ENCODE results near the gene WIPF3.

The WIPF3 gene

GRCh38 chr7:29794959-29795629 lies 11.2 kb upstream of the WIPF3 start:
- Histone ChIP-seq H3K36me3 (ENCODE audit: control insufficient read depth in 2 of 2, insufficient read depth in 2 of 2, low read length in 2 of 2) (no peaks in the 10 kb centered on the region), H3K27me3 (ENCODE audit: control insufficient read depth in 1 of 2, insufficient read depth in 2 of 2, low read length in 2 of 2) (no peaks in the 10 kb centered on the region), H3K27ac (ENCODE audit: low read length) (no peak overlapping the region), H3K4me3 (ENCODE audit: low read length in 2 of 2) (no peak overlapping the region), H3K9ac (ENCODE audit: low read length in 2 of 2) (no peak overlapping the region), H3K4me1 (ENCODE audit: control insufficient read depth, insufficient read depth, low read length) (no peaks in the 10 kb centered on the region), H3K9me3 (ENCODE audit: control insufficient read depth in 2 of 2, low read length in 2 of 2) (no peaks in the 10 kb centered on the region)

DNA sequence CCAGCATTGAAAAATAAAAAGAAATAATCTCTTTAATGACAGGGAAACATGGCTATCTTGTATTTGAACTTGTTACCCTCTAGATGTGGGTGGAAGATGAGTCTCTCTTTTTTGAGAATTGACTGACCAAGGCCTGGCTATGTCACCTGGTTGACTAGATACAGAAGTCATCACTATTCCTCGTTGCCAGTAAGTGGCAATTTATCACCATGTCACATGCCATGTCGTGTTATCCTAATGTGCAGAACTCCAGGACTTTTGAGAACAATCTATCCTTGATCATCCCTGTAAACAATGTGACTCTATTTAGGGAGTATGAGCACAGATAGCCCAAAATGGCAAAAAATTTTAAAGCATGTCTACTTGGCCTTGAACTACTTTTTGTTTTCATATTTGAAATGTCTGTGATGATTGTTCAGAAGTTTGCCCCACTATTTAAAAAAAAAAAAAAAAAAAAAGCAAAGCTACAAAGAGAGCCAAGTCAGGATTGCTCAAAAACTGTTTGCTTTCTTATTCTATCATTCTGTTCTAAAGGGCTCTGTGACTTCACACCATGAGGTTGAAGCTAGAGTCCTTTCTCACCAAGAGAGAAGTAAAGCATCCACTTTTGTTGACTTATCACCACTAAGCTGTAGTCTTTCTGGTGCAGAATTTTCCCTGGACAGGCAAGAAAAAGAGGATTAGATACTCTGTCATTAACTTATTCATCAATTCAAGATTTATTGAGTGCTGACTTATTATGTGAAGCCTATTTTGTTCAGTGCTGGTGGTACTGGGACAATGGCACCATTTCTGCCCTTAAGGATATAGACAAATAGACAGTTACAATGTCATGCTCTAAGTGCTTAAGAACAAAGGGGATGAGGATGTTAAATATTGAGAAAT lies 10.4 kb upstream of the WIPF3 start:
- H3K4me3 ChIP-seq (ENCODE audit: low read length in 2 of 2), result no peak overlapping the region
- H3K36me3 ChIP-seq (ENCODE audit: control insufficient read depth in 2 of 2, insufficient read depth in 2 of 2, low read length in 2 of 2), result no peaks in the 10 kb centered on the region
- H3K27me3 ChIP-seq (ENCODE audit: control insufficient read depth in 1 of 2, insufficient read depth in 2 of 2, low read length in 2 of 2), result no peaks in the 10 kb centered on the region
- H3K4me1 ChIP-seq (ENCODE audit: control insufficient read depth, insufficient read depth, low read length), result no peaks in the 10 kb centered on the region
- no peak overlapping the region for H3K27ac ChIP-seq (ENCODE audit: low read length)
- H3K9me3 ChIP-seq (ENCODE audit: control insufficient read depth in 2 of 2, low read length in 2 of 2), result no peaks in the 10 kb centered on the region
- no peak overlapping the region for H3K9ac ChIP-seq (ENCODE audit: low read length in 2 of 2)

GRCh38 chr7:29797112-29797944 lies 9.0 kb upstream of the WIPF3 start:
- H3K36me3 ChIP-seq (ENCODE audit: control insufficient read depth in 2 of 2, insufficient read depth in 2 of 2, low read length in 2 of 2), result no peaks in the 10 kb centered on the region
- H3K4me1 ChIP-seq (ENCODE audit: control insufficient read depth, insufficient read depth, low read length), result no peaks in the 10 kb centered on the region

DNA sequence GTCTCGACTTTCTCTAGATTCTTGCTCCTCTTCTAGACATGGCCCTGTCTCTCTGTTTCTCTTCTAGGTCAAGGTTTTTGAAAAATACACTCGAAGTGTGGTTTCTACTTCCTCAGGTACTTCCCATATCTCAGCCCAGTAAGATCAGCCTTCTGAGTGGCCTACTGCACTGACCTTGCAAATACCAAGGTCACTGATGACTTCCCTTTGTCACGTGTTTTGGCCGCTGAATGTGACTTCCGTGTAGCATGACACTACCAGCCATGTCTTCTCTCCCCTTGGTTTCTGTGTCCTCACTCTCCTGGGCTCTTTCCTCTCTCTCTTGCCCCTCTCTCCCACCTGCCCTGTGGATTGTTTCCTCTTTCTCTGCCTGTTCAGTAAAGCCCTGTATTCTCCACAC lies 7.9 kb upstream of the WIPF3 start:
- no peak overlapping the region for H3K9ac ChIP-seq (ENCODE audit: low read length in 2 of 2)
- H3K27me3 ChIP-seq (ENCODE audit: control insufficient read depth in 1 of 2, insufficient read depth in 2 of 2, low read length in 2 of 2), result peaks cover 0 to under 1% of the 10 kb centered on the region in 2 donors
- H3K27ac ChIP-seq (ENCODE audit: low read length), result no peak overlapping the region
- H3K9me3 ChIP-seq (ENCODE audit: control insufficient read depth in 2 of 2, low read length in 2 of 2), result no peaks in the 10 kb centered on the region
- no peaks in the 10 kb centered on the region for H3K4me1 ChIP-seq (ENCODE audit: control insufficient read depth, insufficient read depth, low read length)
- no peak overlapping the region for H3K4me3 ChIP-seq (ENCODE audit: low read length in 2 of 2)
- no peaks in the 10 kb centered on the region for H3K36me3 ChIP-seq (ENCODE audit: control insufficient read depth in 2 of 2, insufficient read depth in 2 of 2, low read length in 2 of 2)

More at GRCh38 chr7:29797112-29797944, 9.0 kb upstream of the WIPF3 start:
- Histone ChIP-seq H3K9me3 (ENCODE audit: control insufficient read depth in 2 of 2, low read length in 2 of 2) (no peaks in the 10 kb centered on the region), H3K27me3 (ENCODE audit: control insufficient read depth in 1 of 2, insufficient read depth in 2 of 2, low read length in 2 of 2) (no peaks in the 10 kb centered on the region), H3K27ac (ENCODE audit: low read length) (no peak overlapping the region), H3K9ac (ENCODE audit: low read length in 2 of 2) (no peak overlapping the region), H3K4me3 (ENCODE audit: low read length in 2 of 2) (no peak overlapping the region)

DNA sequence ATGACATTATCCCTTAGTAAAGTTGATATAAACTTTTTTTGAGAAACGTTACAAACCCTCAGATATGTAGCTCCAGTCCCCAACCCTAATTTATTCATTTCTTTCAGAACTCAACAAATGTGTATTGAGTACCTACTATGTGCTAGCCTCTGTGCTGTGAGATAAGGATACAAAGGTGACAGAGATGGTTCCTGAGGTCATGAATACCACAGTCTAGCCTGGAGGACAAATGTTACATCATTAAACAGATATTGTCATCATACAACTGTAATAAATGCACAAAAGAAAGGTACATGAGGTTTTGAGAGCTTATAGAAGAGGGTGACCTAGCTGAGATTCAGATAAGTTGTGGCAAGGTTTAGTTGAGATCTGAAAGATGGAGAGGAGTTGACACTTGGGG lies 4.4 kb upstream of the WIPF3 start:
- H3K27me3 ChIP-seq (ENCODE audit: control insufficient read depth in 1 of 2, insufficient read depth in 2 of 2, low read length in 2 of 2), result peaks cover 3 to 11% of the 10 kb centered on the region in 2 donors
- H3K9me3 ChIP-seq (ENCODE audit: control insufficient read depth in 2 of 2, low read length in 2 of 2), result no peaks in the 10 kb centered on the region

DNA sequence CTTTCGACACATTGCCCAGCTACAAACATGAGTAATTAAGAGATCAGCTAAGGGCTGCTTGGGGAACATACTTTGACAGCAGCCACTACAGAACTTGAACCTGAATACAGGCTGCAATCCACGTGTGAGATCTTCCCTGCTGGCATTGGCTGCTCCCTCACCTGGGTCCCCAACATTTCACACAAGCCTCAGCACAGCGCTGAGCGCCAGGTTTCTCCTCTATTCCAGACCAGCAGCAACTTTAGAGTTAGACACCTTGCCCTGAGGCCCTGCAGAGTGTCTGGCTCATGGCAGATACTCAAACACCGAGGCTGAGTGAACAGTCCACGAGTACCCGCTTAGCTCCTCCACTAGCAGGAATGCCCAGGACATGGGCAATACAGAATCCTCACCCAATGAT lies 1.3 kb upstream of the WIPF3 start:
- Histone ChIP-seq H3K27me3 (ENCODE audit: control insufficient read depth in 1 of 2, insufficient read depth in 2 of 2, low read length in 2 of 2) (peaks cover 11 to 25% of the 10 kb centered on the region in 2 donors), H3K27ac (ENCODE audit: low read length) (no peak overlapping the region), H3K4me1 (ENCODE audit: control insufficient read depth, insufficient read depth, low read length) (peaks cover 24% of the 10 kb centered on the region), H3K36me3 (ENCODE audit: control insufficient read depth in 2 of 2, insufficient read depth in 2 of 2, low read length in 2 of 2) (no peaks in the 10 kb centered on the region), H3K4me3 (ENCODE audit: low read length in 2 of 2) (no peak overlapping the region), H3K9me3 (ENCODE audit: control insufficient read depth in 2 of 2, low read length in 2 of 2) (no peaks in the 10 kb centered on the region), H3K9ac (ENCODE audit: low read length in 2 of 2) (no peak overlapping the region)

More for the DNA sequence above, 4.4 kb upstream of the WIPF3 start:
- Histone ChIP-seq H3K4me3 (ENCODE audit: low read length in 2 of 2) (no peak overlapping the region), H3K4me1 (ENCODE audit: control insufficient read depth, insufficient read depth, low read length) (peaks cover 9% of the 10 kb centered on the region), H3K9ac (ENCODE audit: low read length in 2 of 2) (no peak overlapping the region), H3K27ac (ENCODE audit: low read length) (no peak overlapping the region), H3K36me3 (ENCODE audit: control insufficient read depth in 2 of 2, insufficient read depth in 2 of 2, low read length in 2 of 2) (no peaks in the 10 kb centered on the region)

GRCh38 chr7:29805886-29806207 lies 461 bp upstream of the WIPF3 start:
- peaks cover 24% of the 10 kb centered on the region for H3K4me1 ChIP-seq (ENCODE audit: control insufficient read depth, insufficient read depth, low read length)
- no peak overlapping the region for H3K27ac ChIP-seq (ENCODE audit: low read length)
- no peak overlapping the region for H3K9ac ChIP-seq (ENCODE audit: low read length in 2 of 2)
- peak overlapping the region; percentile 35 to 75 for H3K4me3 ChIP-seq (ENCODE audit: low read length in 2 of 2)
- no peaks in the 10 kb centered on the region for H3K36me3 ChIP-seq (ENCODE audit: control insufficient read depth in 2 of 2, insufficient read depth in 2 of 2, low read length in 2 of 2)
- H3K27me3 ChIP-seq (ENCODE audit: control insufficient read depth in 1 of 2, insufficient read depth in 2 of 2, low read length in 2 of 2), result peaks cover 11 to 28% of the 10 kb centered on the region in 2 donors
- H3K9me3 ChIP-seq (ENCODE audit: control insufficient read depth in 2 of 2, low read length in 2 of 2), result no peaks in the 10 kb centered on the region

- Histone ChIP-seq H3K27me3 (ENCODE audit: control insufficient read depth in 1 of 2, insufficient read depth in 2 of 2, low read length in 2 of 2) (peaks cover 11 to 28% of the 10 kb centered on the region in 2 donors), H3K36me3 (ENCODE audit: control insufficient read depth in 2 of 2, insufficient read depth in 2 of 2, low read length in 2 of 2) (no peaks in the 10 kb centered on the region), H3K9me3 (ENCODE audit: control insufficient read depth in 2 of 2, low read length in 2 of 2) (no peaks in the 10 kb centered on the region), H3K27ac (ENCODE audit: low read length) (no peak overlapping the region), H3K4me1 (ENCODE audit: control insufficient read depth, insufficient read depth, low read length) (peaks cover 24% of the 10 kb centered on the region), H3K9ac (ENCODE audit: low read length in 2 of 2) (peak overlapping the region; percentile 13 to 17), H3K4me3 (ENCODE audit: low read length in 2 of 2) (peak overlapping the region; percentile 55 to 75)
Observed at GRCh38 chr7:29806995-29807841, 910 bp downstream of the WIPF3 start.

GRCh38 chr7:29808075-29808801 lies 1.9 kb downstream of the WIPF3 start:
- Histone ChIP-seq H3K4me1 (ENCODE audit: control insufficient read depth, insufficient read depth, low read length) (peaks cover 24% of the 10 kb centered on the region), H3K27ac (ENCODE audit: low read length) (no peak overlapping the region), H3K4me3 (ENCODE audit: low read length in 2 of 2) (no peak overlapping the region), H3K36me3 (ENCODE audit: control insufficient read depth in 2 of 2, insufficient read depth in 2 of 2, low read length in 2 of 2) (no peaks in the 10 kb centered on the region), H3K9ac (ENCODE audit: low read length in 2 of 2) (no peak overlapping the region), H3K9me3 (ENCODE audit: control insufficient read depth in 2 of 2, low read length in 2 of 2) (no peaks in the 10 kb centered on the region), H3K27me3 (ENCODE audit: control insufficient read depth in 1 of 2, insufficient read depth in 2 of 2, low read length in 2 of 2) (peaks cover 11 to 28% of the 10 kb centered on the region in 2 donors)
